Central memory CD8-positive, alpha-beta T cell (primary cell): Measurements from ENCODE around the gene CDK19.
"Not testable (repeated sequence)": the region's sequence is repeated elsewhere in the genome, so short reads cannot be mapped to it uniquely, and the experiment has no call there.

Source experiments
- ATAC-seq: fragments of 150-1000 bp; cut with Tn5 transposase; replicated peaks from 2 replicates; pipeline ENCODE4 v1.10.0; 2022; ENCODE audit warnings: mild to moderate bottlenecking, moderate FRiP score, moderate number of reproducible peaks; ENCODE audit not compliant: poor library complexity, severe bottlenecking; ENCODE audit errors: extremely low read depth
- DNase-seq, 2 donors: peaks; one replicate each; pipeline ENCODE4 v3.0.0; 2021; ENCODE audit warnings: low spot score in 2 of 2
- H3K27ac Mint-ChIP-seq: one replicate; pipeline ENCODE4 v1.8.0; 2022; ENCODE audit warnings: low read depth, mild to moderate bottlenecking, moderate library complexity, mixed read lengths
- H3K27me3 Mint-ChIP-seq: one replicate; pipeline ENCODE4 v1.8.0; 2022; ENCODE audit warnings: mixed read lengths
- H3K36me3 Mint-ChIP-seq: one replicate; pipeline ENCODE4 v1.8.0; 2022; ENCODE audit warnings: mild to moderate bottlenecking, moderate library complexity, mixed read lengths; ENCODE audit not compliant: insufficient read depth
- H3K4me1 Mint-ChIP-seq: one replicate; pipeline ENCODE4 v1.8.0; 2022; ENCODE audit warnings: mixed read lengths
- H3K4me3 Mint-ChIP-seq: one replicate; pipeline ENCODE4 v1.8.0; 2022; ENCODE audit warnings: mild to moderate bottlenecking, moderate library complexity, mixed read lengths
- H3K9me3 Mint-ChIP-seq: one replicate; pipeline ENCODE4 v1.8.0; 2022; ENCODE audit warnings: mixed read lengths

The CDK19 gene

GRCh38 chr6:110741517-110741916, 73.8 kb downstream of the CDK19 start:
- Mint-ChIP-seq H3K27ac (no peak overlapping the region), H3K36me3 (peaks cover 8% of the 10 kb centered on the region), H3K9me3 (peaks cover 6% of the 10 kb centered on the region), H3K27me3 (no peaks in the 10 kb centered on the region), H3K4me1 (no peaks in the 10 kb centered on the region), H3K4me3 (no peak overlapping the region)
- ATAC-seq (no peak), DNase-seq (no peak)

GRCh38 chr6:110738899-110739365, 76.3 kb downstream of the CDK19 start:
- H3K9me3 Mint-ChIP-seq: peaks cover 6% of the 10 kb centered on the region
- DNase-seq (no peak), ATAC-seq (peak; percentile 14)
- peaks cover 10% of the 10 kb centered on the region for H3K36me3 Mint-ChIP-seq
- no peaks in the 10 kb centered on the region for H3K4me1 Mint-ChIP-seq
- H3K4me3 Mint-ChIP-seq: no peak overlapping the region
- no peaks in the 10 kb centered on the region for H3K27me3 Mint-ChIP-seq
- no peak overlapping the region for H3K27ac Mint-ChIP-seq

- Mint-ChIP-seq H3K27me3 (no peaks in the 10 kb centered on the region), H3K36me3 (peaks cover 5% of the 10 kb centered on the region), H3K4me3 (no peak overlapping the region), H3K27ac (no peak overlapping the region), H3K4me1 (no peaks in the 10 kb centered on the region), H3K9me3 (peaks cover 1% of the 10 kb centered on the region)
- DNase-seq (no peak), ATAC-seq (no peak)
These were observed 79.6 kb downstream of the CDK19 start for GRCh38 chr6:110735666-110736065.

- Mint-ChIP-seq H3K4me3 (no peak overlapping the region), H3K9me3 (no peaks in the 10 kb centered on the region), H3K36me3 (peaks cover 5% of the 10 kb centered on the region), H3K27me3 (no peaks in the 10 kb centered on the region), H3K27ac (no peak overlapping the region), H3K4me1 (no peaks in the 10 kb centered on the region)
- ATAC-seq: no peak
- no peak for DNase-seq
These were observed 83.4 kb downstream of the CDK19 start for GRCh38 chr6:110731898-110732297.

- Mint-ChIP-seq H3K9me3 (no peaks in the 10 kb centered on the region), H3K27ac (peak overlapping the region; percentile 70), H3K36me3 (peaks cover 5% of the 10 kb centered on the region), H3K27me3 (no peaks in the 10 kb centered on the region), H3K4me3 (no peak overlapping the region), H3K4me1 (no peaks in the 10 kb centered on the region)
- ATAC-seq (no peak), DNase-seq (no peak)
These were observed 84.1 kb downstream of the CDK19 start for GRCh38 chr6:110731196-110731595.

GRCh38 chr6:110728501-110728900, 86.8 kb downstream of the CDK19 start:
- Mint-ChIP-seq H3K9me3 (no peaks in the 10 kb centered on the region), H3K36me3 (peaks cover 3% of the 10 kb centered on the region), H3K27me3 (no peaks in the 10 kb centered on the region), H3K4me3 (no peak overlapping the region), H3K27ac (no peak overlapping the region), H3K4me1 (no peaks in the 10 kb centered on the region)
- ATAC-seq (no peak), DNase-seq (no peak)

GRCh38 chr6:110723017-110723416, 92.3 kb downstream of the CDK19 start:
- Mint-ChIP-seq H3K27me3 (no peaks in the 10 kb centered on the region), H3K4me1 (no peaks in the 10 kb centered on the region), H3K36me3 (peaks cover 4% of the 10 kb centered on the region), H3K27ac (no peak overlapping the region), H3K4me3 (no peak overlapping the region), H3K9me3 (no peaks in the 10 kb centered on the region)
- DNase-seq (no peak), ATAC-seq (no peak)

- no peaks in the 10 kb centered on the region for H3K9me3 Mint-ChIP-seq
- H3K27ac Mint-ChIP-seq: no peak overlapping the region
- no peak overlapping the region for H3K4me3 Mint-ChIP-seq
- ATAC-seq (no peak), DNase-seq (no peak)
- H3K36me3 Mint-ChIP-seq: peaks cover 4% of the 10 kb centered on the region
- no peaks in the 10 kb centered on the region for H3K27me3 Mint-ChIP-seq
- H3K4me1 Mint-ChIP-seq: no peaks in the 10 kb centered on the region
These were observed 95.2 kb downstream of the CDK19 start for GRCh38 chr6:110720066-110720465.

- not testable (repeated sequence) for H3K27me3 Mint-ChIP-seq, H3K9me3 Mint-ChIP-seq, H3K27ac Mint-ChIP-seq, DNase-seq, H3K4me3 Mint-ChIP-seq, H3K36me3 Mint-ChIP-seq, ATAC-seq, H3K4me1 Mint-ChIP-seq
These were observed 95.7 kb downstream of the CDK19 start for GRCh38 chr6:110719601-110720000.

GRCh38 chr6:110714143-110714542, 101.1 kb downstream of the CDK19 start:
- peaks cover 2% of the 10 kb centered on the region for H3K36me3 Mint-ChIP-seq
- no peaks in the 10 kb centered on the region for H3K9me3 Mint-ChIP-seq
- peaks cover 6% of the 10 kb centered on the region for H3K4me1 Mint-ChIP-seq
- H3K27ac Mint-ChIP-seq: no peak overlapping the region
- H3K27me3 Mint-ChIP-seq: no peaks in the 10 kb centered on the region
- no peak for ATAC-seq
- no peak for DNase-seq
- H3K4me3 Mint-ChIP-seq: no peak overlapping the region

- no peak overlapping the region for H3K27ac Mint-ChIP-seq
- DNase-seq: no peak
These were observed 103.0 kb downstream of the CDK19 start for GRCh38 chr6:110712238-110712637.

GRCh38 chr6:110710115-110710514, 105.2 kb downstream of the CDK19 start:
- Mint-ChIP-seq H3K4me3 (no peak overlapping the region), H3K4me1 (peaks cover 10% of the 10 kb centered on the region)

More at GRCh38 chr6:110712238-110712637, 103.0 kb downstream of the CDK19 start:
- Mint-ChIP-seq H3K4me1 (peaks cover 6% of the 10 kb centered on the region), H3K9me3 (no peaks in the 10 kb centered on the region), H3K27me3 (no peaks in the 10 kb centered on the region), H3K36me3 (no peaks in the 10 kb centered on the region), H3K4me3 (no peak overlapping the region)
- no peak for ATAC-seq

GRCh38 chr6:110708295-110708950, 106.8 kb downstream of the CDK19 start:
- no peaks in the 10 kb centered on the region for H3K9me3 Mint-ChIP-seq
- H3K27me3 Mint-ChIP-seq: no peaks in the 10 kb centered on the region
- no peak for DNase-seq
- no peak overlapping the region for H3K27ac Mint-ChIP-seq
- no peak overlapping the region for H3K4me3 Mint-ChIP-seq
- peaks cover 3% of the 10 kb centered on the region for H3K36me3 Mint-ChIP-seq
- peaks cover 17% of the 10 kb centered on the region for H3K4me1 Mint-ChIP-seq
- no peak for ATAC-seq

More at GRCh38 chr6:110710115-110710514, 105.2 kb downstream of the CDK19 start:
- Mint-ChIP-seq H3K27me3 (no peaks in the 10 kb centered on the region), H3K36me3 (peaks cover 3% of the 10 kb centered on the region), H3K9me3 (no peaks in the 10 kb centered on the region), H3K27ac (no peak overlapping the region)
- DNase-seq: no peak
- ATAC-seq: no peak
